8988T (cell line): ENCODE measurements around the gene CEL.
"Not testable (repeated sequence)": the region's sequence is repeated elsewhere in the genome, so short reads cannot be mapped to it uniquely, and the experiment has no call there.

Source experiments
- DNase-seq: peaks from one replicate; pipeline ENCODE4 v3.0.0; 2011

The CEL gene

DNA sequence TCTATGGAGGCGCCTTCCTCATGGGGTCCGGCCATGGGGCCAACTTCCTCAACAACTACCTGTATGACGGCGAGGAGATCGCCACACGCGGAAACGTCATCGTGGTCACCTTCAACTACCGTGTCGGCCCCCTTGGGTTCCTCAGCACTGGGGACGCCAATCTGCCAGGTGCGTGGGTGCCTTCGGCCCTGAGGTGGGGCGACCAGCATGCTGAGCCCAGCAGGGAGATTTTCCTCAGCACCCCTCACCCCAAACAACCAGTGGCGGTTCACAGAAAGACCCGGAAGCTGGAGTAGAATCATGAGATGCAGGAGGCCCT is 3.2 kb downstream of the CEL start:
- no peak for DNase-seq

GRCh38 chr9:133066181-133066983 is 4.6 kb downstream of the CEL start:
- no peak for DNase-seq

GRCh38 chr9:133067006-133067405 is 5.2 kb downstream of the CEL start:
- no peak for DNase-seq

- no peak for DNase-seq
These were observed 6.0 kb downstream of the CEL start for GRCh38 chr9:133067813-133068212.

GRCh38 chr9:133068431-133068830 is 6.7 kb downstream of the CEL start:
- DNase-seq: not testable (repeated sequence)

GRCh38 chr9:133070500-133070961 is 8.8 kb downstream of the CEL start:
- DNase-seq: not testable (repeated sequence)

DNA sequence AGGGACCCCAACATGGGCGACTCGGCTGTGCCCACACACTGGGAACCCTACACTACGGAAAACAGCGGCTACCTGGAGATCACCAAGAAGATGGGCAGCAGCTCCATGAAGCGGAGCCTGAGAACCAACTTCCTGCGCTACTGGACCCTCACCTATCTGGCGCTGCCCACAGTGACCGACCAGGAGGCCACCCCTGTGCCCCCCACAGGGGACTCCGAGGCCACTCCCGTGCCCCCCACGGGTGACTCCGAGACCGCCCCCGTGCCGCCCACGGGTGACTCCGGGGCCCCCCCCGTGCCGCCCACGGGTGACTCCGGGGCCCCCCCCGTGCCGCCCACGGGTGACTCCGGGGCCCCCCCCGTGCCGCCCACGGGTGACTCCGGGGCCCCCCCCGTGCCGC is 9.2 kb downstream of the CEL start:
- not testable (repeated sequence) for DNase-seq

GRCh38 chr9:133071484-133072150 is 9.8 kb downstream of the CEL start:
- no peak for DNase-seq

GRCh38 chr9:133072210-133072609 is 10.4 kb downstream of the CEL start:
- not testable (repeated sequence) for DNase-seq

GRCh38 chr9:133073086-133074014 is 11.6 kb downstream of the CEL start:
- DNase-seq: no peak

GRCh38 chr9:133074111-133074651 is 12.4 kb downstream of the CEL start:
- DNase-seq: no peak

GRCh38 chr9:133075925-133076630 is 14.3 kb downstream of the CEL start:
- no peak for DNase-seq

- no peak for DNase-seq
These were observed 14.9 kb downstream of the CEL start for GRCh38 chr9:133076691-133077090.

DNA sequence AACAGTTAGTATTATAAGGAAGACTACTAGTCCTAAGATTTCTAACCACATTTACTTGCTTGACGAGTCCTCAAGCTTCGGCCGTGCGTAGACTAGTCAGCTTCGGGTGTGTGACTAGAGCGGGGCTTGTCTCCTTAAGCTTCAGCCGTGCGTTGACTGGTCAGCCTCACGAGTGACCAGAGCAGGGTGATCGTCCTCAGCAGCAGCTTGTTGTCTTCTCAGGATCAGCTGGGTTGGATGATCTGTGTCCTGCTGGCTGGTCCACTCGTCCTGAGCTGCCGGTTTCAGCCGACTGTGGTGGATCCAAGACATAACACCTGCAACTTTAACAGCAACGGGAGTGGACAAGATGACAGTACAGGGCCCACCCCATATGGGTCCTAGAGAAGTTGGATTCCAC is 16.7 kb downstream of the CEL start:
- DNase-seq: no peak

- DNase-seq: no peak
These were observed 18.4 kb downstream of the CEL start for GRCh38 chr9:133080161-133080560.

DNA sequence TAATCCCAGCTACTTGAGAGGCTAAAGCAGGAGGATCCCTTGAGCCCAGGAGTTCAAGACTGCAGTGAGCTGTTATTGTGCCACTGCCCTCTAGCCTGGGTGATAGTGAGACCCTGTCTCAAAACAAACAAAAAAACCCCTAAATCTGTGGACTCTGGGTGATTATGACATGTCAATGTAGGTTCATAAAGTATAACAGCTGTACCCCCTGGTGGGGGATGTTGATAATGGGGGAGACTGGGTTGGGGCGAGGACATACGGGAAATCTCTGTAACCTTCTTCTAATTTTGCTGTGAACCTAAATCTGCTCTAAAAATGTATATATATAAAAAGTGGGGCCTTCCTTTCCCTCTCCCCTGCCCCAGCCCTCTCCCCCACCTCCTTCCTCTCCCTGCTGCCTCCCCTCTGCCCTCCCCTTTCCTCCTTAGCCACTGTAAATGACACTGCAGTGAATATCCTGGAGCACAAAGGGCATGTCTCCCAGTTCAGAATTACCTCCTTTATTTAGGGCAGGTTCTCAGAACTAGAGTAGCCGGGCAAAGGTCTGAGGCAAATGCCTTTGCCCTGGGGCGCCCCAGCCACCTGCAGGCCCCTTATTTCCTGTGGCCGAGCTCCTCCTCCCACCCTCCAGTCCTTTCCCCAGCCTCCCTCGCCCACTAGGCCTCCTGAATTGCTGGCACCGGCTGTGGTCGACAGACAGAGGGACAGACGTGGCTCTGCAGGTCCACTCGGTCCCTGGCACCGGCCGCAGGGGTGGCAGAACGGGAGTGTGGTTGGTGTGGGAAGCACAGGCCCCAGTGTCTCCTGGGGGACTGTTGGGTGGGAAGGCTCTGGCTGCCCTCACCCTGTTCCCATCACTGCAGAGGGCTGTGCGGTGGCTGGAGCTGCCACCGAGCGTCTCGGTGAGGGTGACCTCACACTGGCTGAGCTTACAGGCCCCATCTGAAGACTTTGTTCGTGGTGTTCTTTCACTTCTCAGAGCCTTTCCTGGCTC is 19.3 kb downstream of the CEL start:
- DNase-seq: not testable (repeated sequence)

- DNase-seq: not testable (repeated sequence)
These were observed 20.3 kb downstream of the CEL start for GRCh38 chr9:133081957-133082644.

DNA sequence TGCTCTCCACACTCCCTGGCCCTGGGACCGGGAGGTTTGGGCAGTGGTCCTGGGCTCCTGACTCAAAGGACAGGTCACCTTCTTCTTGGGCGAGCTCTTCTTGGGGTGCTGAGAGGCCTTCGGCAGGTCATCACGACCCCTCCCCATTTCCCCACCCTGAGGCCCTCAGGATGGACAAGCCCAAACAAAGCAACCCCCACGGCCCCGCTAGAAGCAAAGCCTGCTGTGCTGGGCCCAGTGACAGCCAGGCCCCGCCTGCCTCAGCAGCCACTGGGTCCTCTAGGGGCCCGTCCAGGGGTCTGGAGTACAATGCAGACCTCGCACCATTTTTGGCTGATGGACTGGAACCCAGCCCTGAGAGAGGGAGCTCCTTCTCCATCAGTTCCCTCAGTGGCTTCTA is 21.9 kb downstream of the CEL start:
- not testable (repeated sequence) for DNase-seq

DNA sequence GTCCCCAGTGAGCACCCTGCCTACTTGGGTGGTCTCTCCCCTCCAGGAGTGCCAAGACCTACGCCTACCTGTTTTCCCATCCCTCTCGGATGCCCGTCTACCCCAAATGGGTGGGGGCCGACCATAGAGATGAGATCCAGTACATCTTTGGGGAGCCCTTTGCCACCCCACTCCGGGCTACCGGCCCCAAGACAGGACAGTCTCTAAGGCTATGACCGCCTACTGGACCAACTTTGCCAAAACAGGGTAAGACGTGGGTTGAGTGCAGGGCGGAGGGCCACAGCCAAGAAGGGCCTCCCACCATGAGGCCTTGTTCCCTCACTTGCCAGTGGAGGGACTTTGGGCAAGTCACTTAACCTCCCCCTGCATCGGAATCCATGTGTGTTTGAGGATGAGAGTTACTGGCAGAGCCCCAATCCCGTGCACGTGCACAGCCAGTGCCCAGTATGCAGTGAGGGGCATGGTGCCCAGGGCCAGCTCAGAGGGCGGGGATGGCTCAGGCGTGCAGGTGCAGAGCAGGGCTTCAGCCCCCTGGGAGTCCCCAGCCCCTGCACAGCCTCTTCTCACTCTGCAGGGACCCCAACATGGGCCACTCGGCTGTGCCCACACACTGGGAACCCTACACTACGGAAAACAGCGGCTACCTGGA is 24.6 kb downstream of the CEL start:
- DNase-seq: not testable (repeated sequence)

DNA sequence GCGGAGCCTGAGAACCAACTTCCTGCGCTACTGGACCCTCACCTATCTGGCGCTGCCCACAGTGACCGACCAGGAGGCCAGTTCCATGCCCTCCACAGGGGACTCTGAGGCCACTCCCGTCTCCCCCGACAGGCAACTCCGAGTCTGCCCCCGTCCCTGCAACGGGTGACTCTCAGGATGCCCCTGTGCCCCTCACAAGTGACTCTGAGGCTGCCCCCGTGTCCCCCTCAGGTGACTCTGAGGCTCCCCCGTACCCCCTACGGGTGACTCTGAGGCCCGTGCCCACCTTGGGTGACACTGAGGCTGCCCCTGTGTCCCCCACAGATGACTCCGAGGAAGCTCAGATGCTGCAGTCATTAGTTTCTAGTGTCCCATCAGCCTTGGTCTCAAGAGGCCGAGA is 25.1 kb downstream of the CEL start:
- DNase-seq: no peak
